ENCODE measurements around the gene ANKDD1A. TPM values are rescaled to one million over a fixed set of nuclear protein-coding genes. Genes with fewer than 3 reads are reported as not detected.

The ANKDD1A gene
- 1.8 and 3.6 TPM in 2 replicates for total RNA-seq
- polyA plus RNA-seq, result 5.8 and 6.1 TPM in 2 replicates

DNA sequence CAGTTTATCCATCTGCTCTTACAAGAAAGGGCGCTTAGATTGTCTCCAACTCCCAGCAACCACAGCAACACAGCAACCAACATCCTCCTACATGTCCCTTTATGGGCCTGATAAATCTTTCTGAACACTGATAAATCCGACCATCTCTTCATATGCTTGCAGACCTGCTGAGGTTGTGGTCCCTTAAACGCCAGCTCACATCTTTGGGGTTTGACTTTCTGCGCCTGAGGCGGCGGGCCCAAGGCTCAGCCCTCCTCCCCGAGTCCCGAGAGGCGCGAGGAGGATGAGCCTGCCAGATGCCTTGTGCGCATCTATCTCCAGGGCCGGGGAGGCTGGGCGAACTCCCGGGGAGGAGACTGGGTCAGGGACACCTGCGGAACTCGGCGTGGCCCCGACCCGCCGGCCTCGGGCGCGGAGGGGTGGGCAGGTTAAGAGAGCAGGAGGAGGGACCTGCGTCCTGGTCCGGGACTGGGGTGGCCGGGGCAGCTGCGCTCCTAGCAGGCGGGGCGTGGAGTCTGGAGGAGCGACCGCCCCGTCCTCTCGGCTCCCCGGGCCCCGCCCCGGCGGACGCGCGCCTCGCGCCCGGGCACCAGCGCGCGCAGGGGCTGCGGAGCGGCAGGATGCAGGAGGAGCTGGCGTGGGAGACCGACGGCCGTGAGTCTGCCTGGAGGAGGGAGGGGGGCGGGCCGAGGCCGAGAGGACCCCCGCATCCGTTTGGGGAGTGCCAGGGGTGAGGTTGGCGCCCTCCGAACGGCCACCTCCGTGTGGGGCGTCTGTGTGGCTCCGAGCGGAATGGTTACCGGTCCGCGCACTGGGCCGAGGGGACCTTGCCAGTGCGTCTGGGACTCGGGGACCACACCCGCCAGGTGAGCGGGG is at the start of gene ANKDD1A:
ANKDD1A (plus strand) TSS at position 592 of the 876 bp plus-strand sequence; CDS start at position 621, 29 bp downstream.
- no peaks in the 10 kb centered on the region for H3K4me1 ChIP-seq (ENCODE audit: insufficient read depth)
- H2AFZ ChIP-seq, result peak within 1 kb of the TSS; percentile 73
- TF ChIP-seq EZH2 (IDR thresholded peaks at IDR 0.05; ENCODE audit: borderline replicate concordance) (no peak), EZH2phosphoT487 (IDR thresholded peaks at IDR 0.05; ENCODE audit: low read depth, severe bottlenecking, unreplicated experiment) (no peak)
- TF ChIP-seq, protein P1, sequence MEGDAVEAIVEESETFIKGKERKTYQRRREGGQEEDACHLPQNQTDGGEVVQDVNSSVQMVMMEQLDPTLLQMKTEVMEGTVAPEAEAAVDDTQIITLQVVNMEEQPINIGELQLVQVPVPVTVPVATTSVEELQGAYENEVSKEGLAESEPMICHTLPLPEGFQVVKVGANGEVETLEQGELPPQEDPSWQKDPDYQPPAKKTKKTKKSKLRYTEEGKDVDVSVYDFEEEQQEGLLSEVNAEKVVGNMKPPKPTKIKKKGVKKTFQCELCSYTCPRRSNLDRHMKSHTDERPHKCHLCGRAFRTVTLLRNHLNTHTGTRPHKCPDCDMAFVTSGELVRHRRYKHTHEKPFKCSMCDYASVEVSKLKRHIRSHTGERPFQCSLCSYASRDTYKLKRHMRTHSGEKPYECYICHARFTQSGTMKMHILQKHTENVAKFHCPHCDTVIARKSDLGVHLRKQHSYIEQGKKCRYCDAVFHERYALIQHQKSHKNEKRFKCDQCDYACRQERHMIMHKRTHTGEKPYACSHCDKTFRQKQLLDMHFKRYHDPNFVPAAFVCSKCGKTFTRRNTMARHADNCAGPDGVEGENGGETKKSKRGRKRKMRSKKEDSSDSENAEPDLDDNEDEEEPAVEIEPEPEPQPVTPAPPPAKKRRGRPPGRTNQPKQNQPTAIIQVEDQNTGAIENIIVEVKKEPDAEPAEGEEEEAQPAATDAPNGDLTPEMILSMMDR (IDR thresholded peaks at IDR 0.05; ENCODE audit: poor library complexity), result no peak
- peak within 1 kb of the TSS; percentile 96 for H3K4me2 ChIP-seq
- H3K36me3 ChIP-seq (replicated peaks; ENCODE audit: insufficient read depth, low read depth), result no peaks in the 10 kb centered on the region
- H3K9me2 ChIP-seq (replicated peaks; ENCODE audit: insufficient read depth), result no peaks in the 10 kb centered on the region
- H4K20me1 ChIP-seq (ENCODE audit: insufficient read depth, poor library complexity, severe bottlenecking), result no peaks in the 10 kb centered on the region
- peak within 1 kb of the TSS; percentile 86 for H3K4me3 ChIP-seq
- H3K79me2 ChIP-seq, result no peaks in the 10 kb centered on the region
- WGBS (ENCODE audit: low lambda C conversion rate, missing lambda C conversion rate), result 6% methylated on average over 37 of the region's 72 CpGs
- H3K27ac ChIP-seq, result no peak within 1 kb of the TSS
- peak; percentile 81 for DNase-seq (ENCODE audit: low spot score)
- H3K9me3 ChIP-seq (ENCODE audit: low read depth), result no peaks in the 10 kb centered on the region
- no peaks in the 10 kb centered on the region for H3K27me3 ChIP-seq

DNA sequence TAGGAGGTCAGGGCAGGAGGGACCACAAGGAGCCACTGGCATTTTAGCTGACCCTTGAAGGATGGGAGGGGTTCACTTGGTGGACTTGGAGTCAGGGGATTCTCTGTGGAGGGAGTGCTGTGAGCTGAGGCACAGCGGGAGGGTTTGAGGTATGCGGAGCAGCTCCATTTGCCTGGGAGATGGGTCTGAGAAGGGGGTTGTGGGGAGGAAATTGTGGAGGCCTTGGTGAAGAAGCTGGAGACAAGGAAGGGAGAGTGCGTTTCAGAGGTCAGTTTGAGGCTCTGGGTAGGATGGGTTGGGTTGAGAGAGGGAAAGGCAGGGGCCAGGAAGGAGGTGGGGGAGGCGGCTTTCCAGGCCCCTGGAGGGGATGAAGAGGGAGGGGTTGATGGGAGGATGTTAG is 49.7 kb upstream of the ANKDD1A start:
- no peak for DNase-seq (ENCODE audit: low spot score)
- H3K9me2 ChIP-seq (replicated peaks; ENCODE audit: insufficient read depth), result no peaks in the 10 kb centered on the region
- no peak overlapping the region for H3K4me3 ChIP-seq
- no peak overlapping the region for H2AFZ ChIP-seq
- H3K4me2 ChIP-seq, result no peak overlapping the region
- no peaks in the 10 kb centered on the region for H3K36me3 ChIP-seq (replicated peaks; ENCODE audit: insufficient read depth, low read depth)
- peaks cover 13% of the 10 kb centered on the region for H3K79me2 ChIP-seq
- no peaks in the 10 kb centered on the region for H3K9me3 ChIP-seq (ENCODE audit: low read depth)
- TF ChIP-seq EZH2 (IDR thresholded peaks at IDR 0.05; ENCODE audit: borderline replicate concordance), result no peak
- no peak for TF ChIP-seq EZH2phosphoT487 (IDR thresholded peaks at IDR 0.05; ENCODE audit: low read depth, severe bottlenecking, unreplicated experiment)
- TF ChIP-seq, protein P1 (IDR thresholded peaks at IDR 0.05; ENCODE audit: poor library complexity), result no peak
- no peaks in the 10 kb centered on the region for H3K27me3 ChIP-seq
- peaks cover 12% of the 10 kb centered on the region for H3K4me1 ChIP-seq (ENCODE audit: insufficient read depth)
- H3K27ac ChIP-seq, result no peak overlapping the region
- no peaks in the 10 kb centered on the region for H4K20me1 ChIP-seq (ENCODE audit: insufficient read depth, poor library complexity, severe bottlenecking)
- WGBS (ENCODE audit: low lambda C conversion rate, missing lambda C conversion rate), result 83% methylated on average over 4 of the region's 4 CpGs

DNA sequence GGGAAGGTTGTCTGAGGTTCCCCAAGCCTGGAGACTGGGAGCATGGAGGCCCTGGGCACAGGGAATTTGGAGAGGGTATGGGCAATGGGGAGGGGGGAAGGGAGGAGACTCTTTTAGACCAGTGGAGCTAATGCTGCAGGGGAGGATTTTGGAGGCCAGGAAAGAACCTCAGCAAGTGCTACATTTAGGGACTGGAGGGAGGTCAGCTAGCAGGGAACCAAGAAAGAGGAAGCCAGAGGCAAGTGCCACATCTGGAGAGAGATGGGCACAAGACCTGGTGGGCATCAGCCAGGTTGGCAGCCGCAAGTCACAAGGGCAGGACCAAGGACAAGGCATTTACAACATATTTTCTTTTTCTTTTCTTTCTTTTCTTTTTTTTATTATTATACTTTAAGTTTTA is 49.3 kb upstream of the ANKDD1A start:
- H3K4me2 ChIP-seq, result no peak overlapping the region
- H2AFZ ChIP-seq, result no peak overlapping the region
- no peaks in the 10 kb centered on the region for H3K9me3 ChIP-seq (ENCODE audit: low read depth)
- TF ChIP-seq EZH2 (IDR thresholded peaks at IDR 0.05; ENCODE audit: borderline replicate concordance) (no peak), EZH2phosphoT487 (IDR thresholded peaks at IDR 0.05; ENCODE audit: low read depth, severe bottlenecking, unreplicated experiment) (no peak)
- TF ChIP-seq, protein P1 (IDR thresholded peaks at IDR 0.05; ENCODE audit: poor library complexity), result no peak
- no peaks in the 10 kb centered on the region for H3K9me2 ChIP-seq (replicated peaks; ENCODE audit: insufficient read depth)
- whole genome bisulfite sequencing (ENCODE audit: low lambda C conversion rate, missing lambda C conversion rate), result 100% methylated on average over 1 of the region's 1 CpG
- DNase-seq (ENCODE audit: low spot score), result no peak
- no peak overlapping the region for H3K4me3 ChIP-seq
- peaks cover 13% of the 10 kb centered on the region for H3K79me2 ChIP-seq
- H3K36me3 ChIP-seq (replicated peaks; ENCODE audit: insufficient read depth, low read depth), result no peaks in the 10 kb centered on the region
- no peaks in the 10 kb centered on the region for H3K27me3 ChIP-seq
- H3K27ac ChIP-seq, result no peak overlapping the region
- peaks cover 7% of the 10 kb centered on the region for H3K4me1 ChIP-seq (ENCODE audit: insufficient read depth)
- no peaks in the 10 kb centered on the region for H4K20me1 ChIP-seq (ENCODE audit: insufficient read depth, poor library complexity, severe bottlenecking)

All from hepatocyte (in vitro differentiated cells).